GM21529 (cell line): Measurements from ENCODE around the gene DSCAM.
"Not testable (repeated sequence)": the region's sequence is repeated elsewhere in the genome, so short reads cannot be mapped to it uniquely, and the experiment has no call there.

ENCODE experiments used
- ATAC-seq: cut with Tn5 transposase; IDR thresholded peaks from one replicate; pipeline ENCODE4 v1.9.1; 2021; ENCODE audit not compliant: unreplicated experiment

Gene DSCAM

GRCh38 chr21:40337981-40338380 lies 509.0 kb downstream of the DSCAM start:
- no peak for ATAC-seq

DNA sequence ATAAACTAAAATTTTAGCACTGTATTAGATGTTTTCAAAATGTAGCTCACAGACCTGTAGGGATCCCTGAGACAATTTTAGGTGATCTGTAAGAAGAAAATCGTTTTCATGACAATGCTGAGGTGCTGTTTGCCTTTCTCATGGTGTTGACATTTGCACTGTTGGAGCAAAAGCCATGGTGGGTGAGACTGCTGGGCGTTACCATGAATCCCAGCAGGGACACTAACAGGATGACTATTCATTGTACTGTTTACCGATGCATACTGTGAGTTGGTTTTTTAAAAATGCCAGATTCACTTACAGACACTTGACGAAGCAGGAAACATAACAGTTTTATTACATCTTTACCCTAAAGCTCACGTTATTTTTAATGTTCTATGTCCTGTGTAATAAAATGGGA lies 511.3 kb downstream of the DSCAM start:
- no peak for ATAC-seq

GRCh38 chr21:40334159-40334558 lies 512.8 kb downstream of the DSCAM start:
- no peak for ATAC-seq

DNA sequence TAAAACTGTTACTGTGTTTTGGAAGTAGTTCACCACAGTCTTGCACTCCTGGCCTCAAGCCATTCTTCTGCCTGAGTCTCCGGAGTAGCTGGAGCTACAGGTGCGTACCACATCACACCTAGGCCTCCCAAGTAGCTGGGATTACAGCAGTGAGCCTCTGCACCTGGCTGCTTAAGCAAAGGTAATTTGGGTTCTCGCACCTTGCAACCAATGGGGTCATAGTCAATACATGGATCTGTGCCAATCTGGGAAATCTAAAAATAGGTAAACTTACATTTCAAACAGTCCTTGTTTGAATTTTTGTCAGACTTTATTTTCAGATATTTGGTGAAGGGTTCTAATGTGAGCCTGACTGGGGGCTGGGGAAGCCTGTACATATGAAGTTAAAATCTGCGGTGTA lies 513.2 kb downstream of the DSCAM start:
- ATAC-seq = no peak

DNA sequence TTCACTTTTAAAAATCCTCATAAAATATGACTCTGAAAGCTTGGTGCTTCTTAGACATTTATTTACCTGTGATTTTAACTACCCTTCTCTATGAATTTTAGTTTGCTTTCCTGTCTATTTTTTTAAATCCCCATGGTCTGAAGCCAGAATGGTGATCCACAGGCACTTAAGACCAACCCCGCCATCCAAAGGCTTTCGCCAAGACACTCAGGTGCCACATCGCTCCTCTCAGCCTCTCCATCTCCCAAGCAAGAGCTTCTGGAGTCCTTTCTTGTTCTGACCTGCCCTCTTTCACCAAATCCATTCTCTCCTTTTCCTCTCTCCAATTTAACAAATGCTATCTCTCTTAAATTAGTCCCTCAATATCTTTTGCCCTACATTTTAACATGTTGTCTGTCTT lies 515.2 kb downstream of the DSCAM start:
- ATAC-seq = no peak

- no peak for ATAC-seq
Observed at GRCh38 chr21:40331172-40331571, 515.8 kb downstream of the DSCAM start.

GRCh38 chr21:40324389-40324788 lies 522.6 kb downstream of the DSCAM start:
- ATAC-seq = no peak

- not testable (repeated sequence) for ATAC-seq
Observed at GRCh38 chr21:40320718-40321117, 526.2 kb downstream of the DSCAM start.

DNA sequence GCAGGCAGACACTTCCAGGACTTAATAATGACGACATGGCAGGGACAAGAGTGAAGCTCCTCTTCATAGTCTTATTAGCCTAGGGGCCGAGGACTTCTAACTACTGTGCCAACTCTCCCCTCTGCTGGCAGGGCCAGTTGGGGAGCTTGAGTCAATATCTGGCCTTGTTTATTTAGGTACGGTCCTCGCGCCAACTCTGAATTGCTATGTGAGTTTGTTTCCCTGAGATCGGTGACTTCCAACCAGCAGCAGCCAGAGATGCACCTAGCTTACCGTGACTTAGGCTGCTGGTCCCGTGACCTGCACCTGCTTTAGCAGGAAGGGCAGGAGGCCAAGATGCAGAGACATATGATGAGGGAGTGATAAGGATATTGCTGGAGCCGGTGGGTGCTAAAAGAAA lies 528.6 kb downstream of the DSCAM start:
- ATAC-seq = no peak

- no peak for ATAC-seq
Observed at GRCh38 chr21:40316104-40316503, 530.9 kb downstream of the DSCAM start.

DNA sequence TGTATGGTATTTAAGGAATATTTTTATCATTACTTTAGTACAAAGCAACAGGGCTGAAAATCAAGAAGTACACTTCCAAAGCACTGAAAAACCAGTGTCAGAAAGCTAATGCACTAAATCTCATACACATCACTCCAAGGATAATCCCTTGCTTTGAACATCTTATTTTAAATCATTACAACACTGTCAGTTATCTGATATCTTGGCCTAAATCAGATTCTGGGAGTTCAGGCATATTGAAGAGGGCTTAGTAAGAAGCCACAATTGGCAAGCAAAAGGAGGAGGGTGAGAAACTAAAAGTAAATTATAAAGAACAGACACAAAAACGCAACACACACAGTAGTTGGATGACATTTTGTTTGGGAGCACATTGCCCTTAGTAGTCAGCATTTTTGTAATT lies 531.3 kb downstream of the DSCAM start:
- no peak for ATAC-seq

DNA sequence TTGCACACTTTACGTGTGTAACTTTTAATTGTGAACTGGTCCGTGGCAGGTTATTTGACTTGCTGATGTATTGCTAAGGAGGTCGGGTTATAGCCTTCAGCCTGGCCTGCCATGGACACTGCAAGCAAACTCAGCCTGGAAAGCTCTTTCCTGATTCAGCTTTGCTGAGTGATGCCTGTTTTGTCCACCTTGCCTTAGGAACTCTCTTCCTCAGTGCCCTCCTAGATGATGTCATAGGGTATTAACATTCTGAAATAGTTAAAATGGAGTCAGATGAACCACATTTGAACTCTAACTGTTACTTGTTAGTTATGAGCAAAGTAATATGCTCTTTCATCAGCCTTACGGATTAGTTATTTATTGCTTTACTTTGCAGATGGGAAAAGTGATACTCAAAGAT lies 533.7 kb downstream of the DSCAM start:
- ATAC-seq = no peak

DNA sequence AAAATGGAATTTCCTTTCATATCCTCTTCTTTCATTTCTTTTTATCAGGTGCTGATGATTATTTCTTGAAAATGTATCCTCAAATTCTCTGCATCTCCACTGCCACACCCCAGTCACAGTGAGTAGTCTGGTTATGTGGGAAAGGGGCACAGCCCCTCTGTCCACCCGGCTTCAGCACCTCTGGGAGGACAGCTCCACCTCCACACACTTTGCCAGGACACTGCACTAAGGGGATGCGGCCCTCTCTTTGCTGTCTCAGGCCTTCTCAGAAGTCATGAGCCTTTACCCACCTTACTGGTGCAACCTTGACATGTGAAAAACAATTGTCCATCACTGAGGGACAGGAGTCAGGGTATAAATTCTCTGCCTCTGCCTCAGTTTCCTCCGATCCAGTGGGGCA lies 546.7 kb downstream of the DSCAM start:
- no peak for ATAC-seq

DNA sequence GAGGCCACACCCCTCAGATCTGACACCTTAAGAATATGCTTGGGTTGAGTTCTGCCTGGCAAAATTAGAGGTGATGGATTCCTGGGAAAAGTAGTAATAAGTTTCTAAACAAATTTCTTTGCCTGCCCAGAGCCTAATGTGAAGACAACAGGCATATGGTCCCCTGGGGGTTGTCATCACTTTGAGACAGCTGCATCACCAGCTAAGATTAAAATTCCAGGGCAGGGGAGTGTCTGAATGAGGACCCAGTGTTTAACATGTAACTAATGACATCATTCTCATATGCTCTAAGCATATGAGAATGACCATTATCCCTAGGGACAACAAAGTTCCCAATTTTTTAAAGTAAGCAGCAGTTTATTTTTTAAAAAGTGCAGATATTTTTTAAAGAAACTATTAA lies 547.5 kb downstream of the DSCAM start:
- ATAC-seq = no peak

- no peak for ATAC-seq
Observed at GRCh38 chr21:40294345-40294744, 552.6 kb downstream of the DSCAM start.

DNA sequence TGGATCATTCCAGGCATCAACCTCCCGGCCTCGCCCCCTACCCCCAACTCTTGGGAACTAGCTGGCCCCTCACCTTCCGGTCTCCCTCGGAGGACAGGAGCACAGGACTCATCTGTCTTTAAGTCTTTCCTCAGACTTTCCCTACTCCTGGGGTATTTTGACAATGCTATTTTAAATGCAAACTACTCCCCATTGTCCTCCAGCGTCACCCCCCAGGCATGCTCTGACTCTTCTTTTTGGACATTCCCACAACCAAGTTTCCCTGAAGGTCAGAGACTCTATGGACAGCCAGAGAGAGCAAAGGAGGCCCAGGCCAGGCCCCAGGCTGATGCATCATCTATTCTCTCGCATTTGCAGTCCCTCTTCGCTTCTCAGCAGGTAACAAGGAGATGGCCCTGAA lies 555.4 kb downstream of the DSCAM start:
- ATAC-seq = no peak

- no peak for ATAC-seq
Observed at GRCh38 chr21:40284409-40284808, 562.5 kb downstream of the DSCAM start.

- ATAC-seq = no peak
Observed at GRCh38 chr21:40282912-40283886, 563.8 kb downstream of the DSCAM start.

DNA sequence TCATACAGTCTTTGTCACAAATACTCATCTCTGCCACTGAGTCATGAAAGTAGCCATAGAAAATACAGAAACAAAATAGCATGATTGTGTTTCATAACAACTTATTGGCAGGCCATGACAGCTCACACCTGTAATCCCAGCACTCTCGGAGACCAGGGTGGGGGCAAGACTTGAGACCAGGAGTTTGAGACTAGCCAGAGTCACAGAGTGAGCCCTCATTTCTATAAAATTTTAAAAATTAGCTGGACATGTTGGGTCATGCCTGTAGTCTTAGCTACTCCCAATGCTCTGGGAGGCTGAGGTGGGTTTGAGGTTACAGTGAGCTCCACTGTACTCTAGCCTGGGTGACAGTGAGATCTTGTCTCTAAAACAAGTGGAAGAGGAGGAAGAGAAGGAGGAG lies 568.6 kb downstream of the DSCAM start:
- ATAC-seq = no peak

DNA sequence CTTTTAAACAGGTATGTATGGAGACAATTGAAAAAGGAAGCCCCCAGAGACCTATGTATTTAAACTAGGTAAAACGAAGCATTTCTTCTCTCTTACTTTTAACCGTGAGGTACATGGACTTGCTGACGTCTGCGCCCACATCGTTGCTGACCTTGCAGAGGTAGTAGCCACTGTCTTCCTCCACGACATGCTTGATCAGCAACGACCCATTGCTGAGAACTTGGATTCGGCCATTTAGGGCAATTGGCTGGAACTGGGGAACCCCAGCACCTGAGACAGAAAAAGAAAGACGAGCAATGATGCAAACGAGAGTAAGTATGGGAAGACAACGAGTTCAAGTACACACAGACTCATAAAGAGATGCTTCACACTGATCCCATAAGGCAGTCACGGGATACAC lies 571.0 kb downstream of the DSCAM start:
- no peak for ATAC-seq

DNA sequence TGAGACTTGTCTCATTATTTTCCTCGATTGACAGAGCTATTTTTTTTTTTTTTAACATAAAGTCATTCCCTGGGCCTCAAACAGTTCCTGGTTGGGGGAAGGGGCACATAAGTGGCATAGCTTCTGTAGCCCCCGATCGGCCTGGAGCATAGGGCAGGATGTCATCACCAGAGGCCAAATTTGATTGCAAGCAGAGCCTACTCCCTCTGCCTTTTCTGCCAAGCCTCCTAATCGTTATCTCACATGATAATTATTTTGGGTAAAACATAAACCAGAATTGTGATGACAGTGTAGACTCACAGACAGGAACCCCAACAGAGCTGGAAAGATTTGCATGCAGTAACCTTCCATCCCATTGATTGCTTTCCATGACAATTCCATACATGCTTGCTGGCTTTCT lies 574.9 kb downstream of the DSCAM start:
- no peak for ATAC-seq

- no peak for ATAC-seq
Observed at GRCh38 chr21:40271164-40271563, 575.8 kb downstream of the DSCAM start.

DNA sequence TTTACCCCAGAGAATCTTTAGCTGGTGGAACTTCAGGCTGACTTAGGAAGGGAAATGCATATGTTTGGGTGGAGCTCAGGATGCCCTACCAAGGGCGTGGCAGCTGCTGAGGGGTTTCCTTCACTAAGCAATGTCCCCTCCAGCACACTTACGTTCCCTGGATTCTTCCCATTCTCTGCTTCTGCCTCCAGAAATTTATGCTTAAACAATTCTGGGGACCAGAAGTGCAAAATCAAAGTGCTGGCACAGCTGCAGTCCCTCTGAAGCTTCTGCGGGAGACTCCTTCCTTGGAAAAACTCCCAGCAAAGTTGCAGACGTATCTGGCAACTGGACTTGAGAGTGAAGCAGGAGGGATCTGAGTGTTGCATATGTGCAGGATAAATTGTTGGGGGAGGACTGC lies 576.9 kb downstream of the DSCAM start:
- ATAC-seq = no peak
